Ramos (cell line): Measurements from ENCODE around the gene SYCN.
"Not testable (repeated sequence)": the region's sequence is repeated elsewhere in the genome, so short reads cannot be mapped to it uniquely, and the experiment has no call there.

Experiments
- in situ Hi-C: fragments of 300-500 bp; cut with MboI; formaldehyde crosslinking; loops from one replicate; pipeline ENCODE4 v1.14.3; 2022; ENCODE audit warnings: low sequenced_read_pairs; ENCODE audit not compliant: unreplicated experiment

The SYCN gene, protein sequence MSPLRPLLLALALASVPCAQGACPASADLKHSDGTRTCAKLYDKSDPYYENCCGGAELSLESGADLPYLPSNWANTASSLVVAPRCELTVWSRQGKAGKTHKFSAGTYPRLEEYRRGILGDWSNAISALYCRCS

DNA sequence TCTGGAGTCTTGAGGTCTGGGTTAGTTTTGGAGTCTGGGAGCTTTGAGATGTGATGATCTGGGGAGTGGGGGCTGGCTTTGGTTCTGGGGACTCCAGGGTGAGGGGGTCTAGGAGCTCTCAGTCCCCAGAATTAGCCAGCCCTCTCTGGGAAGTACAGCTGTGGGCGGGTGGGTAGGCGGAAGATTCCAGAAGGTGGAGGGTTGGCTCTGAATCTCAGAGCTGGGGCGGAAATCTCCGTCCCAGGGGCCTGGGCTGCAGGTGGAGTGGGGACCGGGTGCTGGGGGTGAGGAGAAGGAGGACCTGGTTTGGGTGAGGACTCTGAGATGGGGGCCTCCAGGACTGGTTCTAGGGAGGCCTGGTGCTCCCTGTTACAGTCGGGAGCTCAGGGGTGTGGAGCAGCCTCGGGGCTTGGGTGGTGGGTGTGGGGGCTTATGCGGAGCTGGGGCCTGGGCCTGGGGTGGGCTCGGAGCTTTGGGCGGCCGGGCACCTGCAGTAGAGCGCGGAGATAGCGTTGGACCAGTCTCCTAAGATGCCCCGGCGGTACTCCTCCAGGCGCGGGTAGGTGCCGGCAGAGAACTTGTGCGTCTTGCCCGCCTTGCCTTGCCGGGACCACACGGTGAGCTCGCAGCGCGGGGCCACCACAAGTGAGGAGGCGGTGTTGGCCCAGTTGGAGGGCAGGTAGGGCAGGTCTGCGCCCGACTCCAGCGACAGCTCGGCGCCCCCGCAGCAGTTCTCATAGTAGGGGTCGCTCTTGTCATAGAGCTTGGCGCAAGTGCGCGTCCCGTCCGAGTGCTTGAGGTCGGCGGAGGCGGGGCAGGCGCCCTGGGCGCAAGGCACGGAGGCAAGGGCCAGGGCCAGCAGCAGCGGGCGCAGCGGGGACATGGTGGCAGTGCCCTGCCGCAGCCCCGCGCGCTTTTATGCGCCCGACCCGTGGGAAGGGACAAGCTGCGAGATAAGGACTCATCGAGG is at the start of gene SYCN:
SYCN (minus strand) TSS at position 892 of the 970 bp plus-strand sequence; CDS start at position 883, 9 bp downstream.
- in situ Hi-C loops, result loop anchor here (25.0 kb wide), 1 partner anchor 334 kb away; the partner anchor contains the start of genes EID2 and EID2B

DNA sequence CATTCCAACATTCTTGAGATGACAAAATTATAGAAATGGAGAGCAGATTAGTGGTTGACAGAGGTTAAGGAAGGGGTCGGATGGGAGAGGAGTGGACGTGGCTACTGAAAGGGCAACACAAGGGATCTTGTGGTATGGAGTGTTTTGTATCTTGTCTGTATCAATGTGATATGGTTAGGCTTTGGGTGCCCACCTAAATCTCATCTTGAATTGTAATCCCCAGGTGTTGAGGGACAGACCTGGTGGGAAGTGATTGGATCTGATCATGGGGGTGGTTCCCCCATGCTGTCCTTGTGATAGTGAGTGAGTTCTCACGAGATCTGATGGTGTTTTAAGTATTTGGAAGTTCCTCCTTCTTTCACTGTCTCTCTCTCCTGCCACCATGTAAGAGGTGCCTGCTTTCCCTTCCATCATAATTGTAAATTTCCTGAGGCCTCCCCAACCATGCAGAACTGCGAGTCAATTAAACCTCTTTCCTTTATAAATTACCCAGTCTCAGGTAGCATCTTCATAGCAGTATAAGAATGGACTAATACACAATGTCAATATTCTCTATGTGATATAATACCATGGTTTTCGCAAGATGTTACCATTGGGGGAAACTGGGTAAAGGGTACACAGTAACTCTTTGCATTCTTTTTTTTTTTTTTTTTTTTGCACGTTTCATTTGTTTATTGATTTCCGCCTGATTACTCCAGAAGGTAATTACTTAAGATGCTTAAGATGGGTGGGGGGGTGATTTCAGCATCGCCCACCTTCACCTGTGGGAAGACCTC is 49.5 kb upstream of the SYCN start:
- in situ Hi-C loops, result no loop called here

DNA sequence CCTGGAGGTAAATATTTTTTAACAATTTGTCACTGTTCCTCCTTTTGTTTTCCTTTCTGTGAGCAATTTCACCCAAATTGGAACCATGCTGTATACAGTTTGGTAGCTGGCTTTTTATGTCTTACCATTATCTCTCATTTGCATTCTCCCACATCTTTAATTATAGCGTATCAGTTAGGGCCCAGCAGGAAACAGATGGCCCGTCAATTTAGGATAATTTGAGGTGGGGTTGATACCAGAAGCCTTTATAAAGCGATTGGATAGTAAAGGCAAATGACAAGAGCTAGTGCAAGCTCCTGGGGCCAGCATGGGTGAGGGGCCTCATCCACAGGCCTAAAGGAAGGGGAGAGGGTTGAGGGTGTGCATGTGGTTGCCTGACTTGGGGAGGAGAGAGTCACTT is 48.4 kb upstream of the SYCN start:
- in situ Hi-C loops, result no loop called here

DNA sequence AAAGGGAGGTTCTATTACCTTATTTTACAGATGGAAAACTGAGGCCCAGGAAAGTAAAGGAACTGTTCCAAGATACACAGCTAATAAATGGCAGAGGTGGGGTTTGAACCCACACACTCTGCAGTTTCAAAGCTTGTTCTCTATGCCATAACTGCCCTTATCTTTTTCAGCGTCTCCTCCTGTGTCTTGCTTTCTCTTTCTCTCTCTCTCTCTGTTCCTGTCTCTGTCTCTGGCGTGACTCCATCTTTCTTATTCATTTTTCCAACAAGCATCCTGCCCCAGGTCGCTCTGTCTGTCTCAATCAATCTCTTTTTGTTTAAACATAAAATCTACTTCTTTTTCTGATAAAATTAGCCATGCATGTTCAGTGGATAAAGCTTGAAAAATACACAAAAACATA is 47.8 kb upstream of the SYCN start:
- in situ Hi-C loops, result no loop called here

DNA sequence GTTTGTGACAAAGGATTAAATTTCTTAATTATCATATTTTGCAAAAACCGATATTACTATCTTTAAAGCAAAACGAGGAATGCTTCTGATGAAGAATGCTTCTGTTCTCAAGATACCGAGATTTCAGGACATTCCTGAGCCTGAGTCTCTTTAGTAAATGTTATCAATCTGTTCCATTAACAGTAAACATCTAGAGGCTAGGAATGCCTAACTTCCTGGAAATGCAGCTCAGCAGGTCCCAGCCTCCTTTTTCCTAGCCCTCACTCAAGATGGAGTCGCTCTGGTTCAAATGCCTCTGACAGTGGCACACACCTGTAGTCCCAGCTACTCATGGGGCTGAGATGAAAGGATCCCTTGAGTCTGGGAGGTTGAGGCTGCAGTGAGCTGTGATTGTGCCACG is 47.0 kb upstream of the SYCN start:
- in situ Hi-C loops, result no loop called here

DNA sequence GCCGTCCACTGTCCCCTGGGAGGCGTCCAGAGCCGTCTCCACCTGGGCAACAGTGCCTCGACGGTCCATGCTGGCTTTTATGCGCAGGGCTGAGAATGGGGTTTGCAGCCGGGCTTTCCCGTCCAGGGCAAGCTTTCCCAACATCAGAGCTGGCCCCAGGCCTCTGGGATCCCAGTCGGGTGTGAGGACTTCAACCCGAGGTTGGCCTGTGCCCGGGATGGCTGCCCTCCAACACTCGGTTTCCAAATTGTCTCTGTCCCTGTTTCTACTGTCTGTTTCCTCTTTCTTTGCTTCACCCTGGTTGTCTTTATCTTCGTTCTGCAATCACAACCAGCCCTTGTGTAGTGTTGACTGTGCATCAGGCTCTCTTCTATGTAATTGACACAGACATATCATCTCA is 44.7 kb upstream of the SYCN start, which contains the start of gene IFNL4:
IFNL4 (minus strand) TSS at position 51 of the 400 bp plus-strand sequence.
- in situ Hi-C loops, result no loop called here

DNA sequence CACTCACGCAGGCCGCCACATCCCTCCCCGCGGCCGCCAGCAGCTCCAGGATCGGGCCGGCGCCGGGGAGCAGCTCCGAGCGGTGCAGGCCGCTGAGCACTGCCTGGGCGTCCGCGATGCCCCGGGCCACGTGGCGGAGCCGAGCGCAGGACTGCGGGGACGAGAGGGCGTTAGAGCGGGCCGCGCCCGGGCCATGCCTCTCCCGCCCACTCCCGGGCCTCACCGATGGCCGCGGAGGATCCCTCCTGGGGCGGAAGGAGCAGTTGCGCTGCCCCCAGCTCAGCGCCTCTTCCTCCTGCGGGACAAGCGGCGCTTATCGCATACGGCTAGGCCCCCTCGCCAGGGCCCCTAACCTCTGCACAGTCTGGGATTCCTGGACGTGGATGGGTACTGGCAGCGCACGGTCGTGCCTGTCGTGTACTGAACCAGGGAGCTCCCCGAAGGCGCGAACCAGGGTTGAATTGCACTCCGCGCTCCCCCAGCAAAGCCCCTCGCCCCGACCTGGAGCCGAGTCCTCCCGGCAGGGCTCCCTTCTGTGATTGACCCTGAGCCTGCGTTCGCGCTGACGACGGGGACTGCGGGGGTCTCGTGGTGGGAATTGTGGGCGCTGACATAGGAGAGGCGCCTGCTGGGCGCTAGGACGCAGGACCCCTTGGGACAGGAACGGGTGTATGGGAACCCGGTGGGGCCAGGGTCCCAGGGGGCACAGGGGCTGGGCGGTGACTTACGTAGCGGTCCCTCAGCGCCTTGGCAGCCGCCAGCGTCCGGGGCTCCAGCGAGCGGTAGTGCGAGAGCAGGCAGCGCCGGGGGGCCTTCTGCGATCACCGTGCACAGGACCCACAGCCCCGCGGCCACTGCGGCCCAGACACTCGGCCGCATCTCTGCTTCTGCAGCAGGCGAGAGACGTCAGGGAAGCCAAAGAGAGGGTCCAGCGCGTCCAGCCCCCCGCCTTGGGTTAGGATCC is 43.9 kb upstream of the SYCN start:
- in situ Hi-C loops, result no loop called here

DNA sequence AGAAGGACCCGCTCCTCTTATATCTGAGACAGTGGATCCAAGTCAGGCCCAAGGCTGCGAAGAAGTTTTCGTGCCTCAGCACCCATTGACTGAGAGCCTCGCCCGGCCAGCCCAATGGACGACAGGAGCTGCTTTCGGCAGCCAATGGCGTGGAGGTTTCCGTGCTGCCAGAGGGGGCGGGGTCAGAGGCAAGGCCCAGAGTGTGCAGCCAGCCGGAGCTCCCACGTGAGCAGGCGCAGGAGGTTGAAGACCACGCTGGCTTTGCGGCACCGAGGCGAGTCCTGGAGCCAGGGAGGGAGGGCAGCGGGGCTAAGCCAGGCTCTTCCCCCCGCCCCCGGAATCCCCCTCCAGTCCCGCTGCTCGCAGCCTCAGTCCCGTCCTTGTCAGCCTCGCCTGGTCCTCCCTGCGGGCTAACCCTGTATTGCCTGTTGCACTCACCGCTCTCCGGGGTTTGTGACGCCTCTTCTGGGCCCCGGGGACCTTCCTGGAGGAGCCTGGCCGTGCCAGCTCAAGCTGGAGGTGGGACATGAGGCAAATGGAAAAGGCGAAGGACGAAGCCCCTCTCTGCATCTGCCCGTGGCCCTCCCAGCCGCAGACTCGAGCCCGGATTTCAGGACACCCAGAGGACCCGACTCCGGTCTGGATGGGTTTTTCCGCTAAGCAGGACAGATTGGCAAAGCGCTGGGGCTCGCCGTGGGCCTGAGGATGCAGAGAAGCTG is 43.0 kb upstream of the SYCN start:
- in situ Hi-C loops, result no loop called here

DNA sequence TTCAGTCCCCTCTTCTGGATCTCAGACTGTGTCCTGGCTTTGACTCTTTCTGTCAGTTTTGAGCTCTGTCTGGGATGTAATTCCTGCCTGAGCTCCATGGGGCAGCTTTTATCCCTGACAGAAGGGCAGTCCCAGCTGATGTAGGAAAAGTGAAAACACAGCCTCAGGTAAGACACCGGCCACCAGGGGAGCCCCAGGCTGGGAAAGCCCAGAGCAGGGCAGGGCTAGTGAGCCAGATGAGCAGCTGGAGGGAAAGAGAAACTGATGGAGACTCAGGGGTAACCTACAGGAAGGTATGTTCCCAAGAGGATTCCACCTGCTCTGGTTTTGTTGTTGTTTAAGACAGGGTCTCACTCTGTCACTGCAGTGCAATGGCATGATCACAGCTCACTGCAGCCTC is 41.1 kb upstream of the SYCN start:
- in situ Hi-C loops, result not testable (repeated sequence)

DNA sequence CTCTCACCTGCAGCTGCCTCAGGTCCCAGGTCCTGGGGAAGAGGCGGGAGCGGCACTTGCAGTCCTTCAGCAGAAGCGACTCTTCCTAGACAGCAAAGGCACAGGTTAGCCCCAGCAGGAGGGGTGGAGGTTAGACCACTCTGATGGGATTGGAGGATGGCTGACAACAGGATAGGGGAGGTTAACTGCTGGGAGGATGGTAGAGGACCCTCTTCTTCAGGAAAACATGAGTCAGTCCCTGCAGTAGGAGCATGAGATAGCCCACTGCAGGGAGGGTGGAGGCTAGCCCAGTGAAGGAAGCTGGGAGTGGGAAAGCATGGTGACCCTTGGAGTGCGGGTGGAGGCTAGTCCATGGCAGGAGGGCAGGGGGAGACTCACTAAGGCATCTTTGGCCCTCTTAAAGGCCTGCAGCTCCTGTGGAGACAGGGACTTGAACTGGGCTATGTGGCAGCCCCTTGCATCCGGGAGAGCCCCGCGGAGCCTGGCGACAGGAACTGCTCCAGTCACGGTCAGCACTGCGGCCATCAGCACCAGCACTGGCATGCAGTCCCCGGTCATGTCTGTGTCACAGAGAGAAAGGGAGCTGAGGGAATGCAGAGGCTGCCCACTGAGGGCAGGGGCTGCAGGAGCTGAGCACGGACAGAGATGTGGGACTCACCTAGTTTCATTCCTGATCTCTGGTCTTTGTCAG is 40.5 kb upstream of the SYCN start, which contains the start of gene IFNL3:
IFNL3 (minus strand) TSS at position 597 of the 691 bp plus-strand sequence; CDS start at position 558, 39 bp downstream.
- in situ Hi-C loops, result not testable (repeated sequence)

DNA sequence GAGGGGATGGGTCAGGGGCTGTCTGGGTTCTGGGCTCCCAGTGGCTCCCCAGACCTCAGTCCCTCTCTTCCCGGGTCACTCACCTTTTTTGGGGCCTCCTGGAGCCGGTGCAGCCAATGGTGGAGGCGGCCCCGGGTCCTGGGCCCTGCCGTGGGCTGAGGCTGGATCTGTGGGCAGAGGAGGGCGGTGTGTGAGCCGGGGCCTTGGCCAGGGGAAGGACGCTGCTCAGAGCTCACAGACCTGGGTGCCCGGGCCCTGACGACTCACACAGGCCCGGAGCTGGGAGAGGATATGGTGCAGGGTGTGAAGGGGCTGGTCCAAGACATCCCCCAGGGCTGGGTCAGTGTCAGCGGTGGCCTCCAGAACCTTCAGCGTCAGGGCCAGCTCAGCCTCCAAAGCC is 39.7 kb upstream of the SYCN start:
- in situ Hi-C loops, result not testable (repeated sequence)

DNA sequence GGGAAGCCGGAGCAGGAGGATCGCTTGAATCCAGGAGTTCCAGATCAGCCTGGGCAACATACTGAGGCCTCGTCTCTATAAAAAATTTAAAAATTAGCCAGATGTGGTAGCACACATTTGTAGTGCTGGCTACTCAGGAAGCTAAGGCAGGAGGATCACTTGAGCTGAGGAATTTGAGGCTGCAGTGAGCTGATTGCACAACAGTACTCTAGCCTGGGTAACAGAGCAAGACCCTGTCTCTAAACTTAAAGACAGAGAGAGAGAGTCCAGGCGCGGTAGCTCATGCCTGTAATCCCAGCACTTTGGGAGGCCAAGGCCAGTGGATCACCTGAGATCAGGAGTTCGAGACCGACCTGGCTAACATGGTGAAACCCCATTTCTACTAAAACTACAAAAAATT is 36.4 kb upstream of the SYCN start:
- in situ Hi-C loops, result no loop called here

DNA sequence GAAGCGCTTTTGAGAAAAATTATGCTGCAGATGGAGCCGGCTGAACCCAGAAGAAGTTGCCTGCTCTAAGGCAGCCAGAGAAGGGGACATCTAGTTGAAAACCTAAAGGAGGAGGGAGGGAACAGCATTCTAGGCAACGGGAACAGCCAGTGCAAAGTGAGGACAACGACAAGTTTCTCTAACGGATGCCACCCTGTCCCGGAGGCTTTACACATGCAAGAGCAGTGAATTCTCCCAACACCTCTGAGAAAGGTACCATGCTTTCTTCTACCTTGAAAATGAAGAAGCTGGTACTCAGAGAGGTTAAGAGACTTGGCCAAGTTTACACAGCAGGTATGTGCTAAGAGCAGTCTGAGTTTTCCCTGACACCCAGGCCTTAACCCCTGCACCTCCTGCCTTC is 34.9 kb upstream of the SYCN start:
- in situ Hi-C loops, result no loop called here

DNA sequence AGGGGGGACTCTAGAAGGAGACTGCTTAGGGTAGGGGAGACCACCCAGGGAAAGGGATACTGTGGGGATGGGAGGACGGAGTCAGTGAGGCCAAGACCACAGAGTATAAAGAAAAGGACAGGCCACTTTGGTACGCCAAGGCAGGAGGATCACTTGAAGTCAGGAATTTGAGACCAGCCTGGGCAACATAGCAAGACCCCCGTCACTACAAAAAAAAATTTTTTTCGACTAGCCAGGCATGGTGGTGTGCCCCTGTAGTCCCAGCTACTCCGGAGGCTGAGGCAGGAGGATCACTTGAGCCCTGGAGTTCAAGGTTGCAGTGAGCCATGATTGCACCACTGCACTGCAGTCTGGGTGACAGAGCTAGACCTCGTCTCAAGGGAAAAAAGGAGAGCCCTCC is 34.1 kb upstream of the SYCN start:
- in situ Hi-C loops, result no loop called here

DNA sequence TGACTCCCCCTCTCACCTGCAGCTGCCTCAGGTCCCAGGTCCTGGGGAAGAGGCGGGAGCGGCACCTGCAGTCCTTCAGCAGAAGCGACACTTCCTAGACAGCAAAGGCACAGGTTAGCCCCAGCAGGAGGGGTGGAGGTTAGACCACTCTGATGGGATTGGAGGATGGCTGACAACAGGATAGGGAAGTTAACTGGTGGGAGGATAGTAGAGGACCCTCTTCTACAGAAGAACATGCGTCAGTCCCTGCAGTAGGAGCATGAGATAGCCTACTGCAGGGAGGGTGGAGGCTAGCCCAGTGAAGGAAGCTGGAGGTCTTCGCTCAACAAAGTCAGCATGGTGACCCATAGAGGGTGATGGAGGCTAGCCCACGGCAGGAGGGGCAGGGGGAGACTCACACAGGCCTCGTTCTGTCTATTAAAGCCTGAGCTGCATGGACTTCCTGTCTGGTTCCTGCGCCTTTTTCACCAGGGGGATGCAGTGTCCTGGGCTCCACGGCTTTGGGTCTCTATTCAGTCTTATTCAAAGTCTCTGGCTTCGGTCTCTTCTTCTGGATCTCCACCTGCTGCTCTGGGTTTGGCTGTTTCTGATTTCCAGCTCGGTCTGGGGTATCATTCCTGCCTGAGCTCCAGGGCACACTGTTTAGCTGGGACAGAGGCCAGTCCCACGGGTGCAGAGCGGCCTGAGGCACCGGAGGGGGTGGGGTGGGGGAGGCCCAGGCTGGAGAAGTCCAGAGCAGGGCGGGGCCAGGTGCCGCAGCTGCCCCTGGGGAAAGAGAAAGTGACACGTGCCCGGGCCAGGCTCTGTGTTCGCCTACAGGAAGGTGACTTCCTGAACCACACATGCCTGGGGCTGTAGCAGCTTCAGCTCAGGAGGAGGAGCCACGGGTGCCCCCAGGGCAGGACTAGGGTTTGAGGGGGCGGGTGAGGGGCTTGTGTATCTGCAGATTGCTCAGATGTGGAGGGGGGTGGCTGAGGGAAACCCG is 33.4 kb upstream of the SYCN start:
- in situ Hi-C loops, result no loop called here

DNA sequence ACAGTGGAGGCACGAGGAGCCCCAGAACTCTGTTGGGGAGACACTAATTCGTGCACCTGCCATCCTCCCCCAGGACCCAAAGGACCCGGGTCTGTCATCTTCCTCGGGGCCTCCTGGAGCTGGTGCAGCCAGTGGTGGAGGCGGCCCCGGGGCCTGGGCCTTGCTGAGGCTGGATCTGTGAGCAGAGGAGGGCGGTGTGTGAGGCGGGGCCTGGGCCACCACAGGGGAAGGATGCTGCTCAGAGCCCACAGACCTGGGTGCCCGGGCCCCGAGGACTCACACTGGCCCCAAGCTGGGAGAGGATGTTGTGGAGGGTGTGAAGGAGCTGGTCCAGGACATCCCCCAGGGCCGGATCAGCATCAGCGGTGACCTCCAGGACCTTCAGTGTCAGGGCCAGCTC is 32.5 kb upstream of the SYCN start:
- in situ Hi-C loops, result no loop called here

DNA sequence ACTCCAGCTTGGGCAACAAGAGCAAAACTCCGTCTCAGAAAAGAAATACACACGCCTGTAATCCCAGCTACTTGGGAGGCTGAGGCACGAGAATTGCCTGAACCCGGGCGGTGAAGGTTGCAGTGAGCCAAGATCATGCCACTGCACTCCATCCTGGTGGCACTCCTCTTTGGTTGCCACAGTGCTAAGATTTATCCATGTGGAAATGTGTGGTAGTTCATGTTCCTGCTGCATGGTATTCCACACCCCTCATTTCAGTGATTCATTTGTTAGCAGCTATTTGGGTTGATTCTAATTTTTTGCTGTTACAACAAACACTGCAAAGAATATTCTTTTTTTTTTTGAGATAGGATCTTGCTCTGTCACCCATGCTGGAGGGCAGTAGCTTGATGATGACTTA is 28.6 kb upstream of the SYCN start:
- in situ Hi-C loops, result no loop called here
